NCI-H128 (cell line): ENCODE results near the gene LEMD2.

Experiments
- DNase-seq: peaks from one replicate; lab custom pipeline; 2025; ENCODE audit not compliant: unreplicated experiment; lab: John Stamatoyannopoulos, UW

The LEMD2 gene

GRCh38 chr6:33757906-33758305 lies 31.0 kb downstream of the LEMD2 start:
- no peak for DNase-seq

- DNase-seq: no peak
These were observed 31.8 kb downstream of the LEMD2 start for GRCh38 chr6:33757113-33757512.

GRCh38 chr6:33756211-33756954 lies 32.5 kb downstream of the LEMD2 start:
- DNase-seq: no peak

DNA sequence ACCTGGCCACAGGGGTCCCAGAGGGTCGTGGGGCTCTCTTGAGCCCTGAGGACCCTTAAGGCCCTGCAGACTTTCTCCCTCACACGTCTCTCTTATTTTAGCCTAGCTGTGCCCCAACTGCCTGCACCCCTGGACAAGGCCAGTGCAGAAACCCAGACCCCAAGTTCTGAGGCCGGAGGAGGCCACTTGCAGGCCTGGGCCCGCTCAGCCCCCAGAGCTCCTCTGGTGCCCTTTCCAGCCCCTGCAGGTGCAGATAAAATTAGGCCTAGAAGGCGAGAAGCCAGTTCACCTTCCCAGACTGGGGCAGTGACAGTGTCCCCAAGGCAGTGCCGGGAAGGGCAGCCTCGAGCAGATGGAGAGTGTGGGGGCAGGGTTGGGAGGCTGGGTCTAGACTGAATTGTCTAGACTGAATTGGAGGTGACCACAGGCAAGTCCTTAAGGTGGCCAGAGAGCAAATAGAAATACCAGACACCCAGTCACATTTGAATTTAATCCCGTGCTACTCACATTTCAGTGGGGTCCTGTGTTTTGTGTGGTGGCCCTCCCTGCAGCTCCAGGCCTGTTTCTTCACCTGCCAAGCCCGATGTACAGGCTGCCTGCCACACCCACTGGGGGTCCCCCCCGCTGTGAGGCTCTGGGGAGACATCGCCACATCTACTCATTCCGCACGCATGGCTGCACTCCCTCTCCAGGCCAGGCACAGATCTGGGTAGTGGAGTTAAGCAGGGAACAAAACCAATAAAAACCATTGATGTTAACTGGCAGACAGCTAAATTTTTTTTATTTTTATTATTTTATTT lies 33.7 kb downstream of the LEMD2 start:
- peak; percentile 44 for DNase-seq

DNA sequence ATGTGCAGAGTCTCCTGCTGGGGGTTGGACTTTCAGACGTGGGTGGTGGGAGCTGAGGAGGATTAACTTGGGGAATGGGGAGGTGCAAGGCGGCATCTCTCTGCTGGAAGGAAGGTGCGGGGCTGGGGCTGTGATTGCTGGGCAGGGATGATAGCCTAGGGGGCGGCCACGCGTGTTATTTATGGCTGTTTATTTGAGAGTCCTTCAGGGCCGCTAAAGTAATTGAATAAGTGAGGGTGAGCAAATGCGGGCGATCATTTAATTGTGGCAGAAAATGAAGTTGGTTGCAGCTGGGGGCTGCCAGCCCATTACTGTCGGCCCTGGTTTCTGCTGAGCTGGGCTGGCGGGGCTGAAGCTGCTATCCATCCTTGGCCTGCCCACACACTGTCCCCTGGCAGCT lies 34.7 kb downstream of the LEMD2 start:
- DNase-seq: no peak

GRCh38 chr6:33752646-33753015 lies 36.3 kb downstream of the LEMD2 start:
- no peak for DNase-seq

DNA sequence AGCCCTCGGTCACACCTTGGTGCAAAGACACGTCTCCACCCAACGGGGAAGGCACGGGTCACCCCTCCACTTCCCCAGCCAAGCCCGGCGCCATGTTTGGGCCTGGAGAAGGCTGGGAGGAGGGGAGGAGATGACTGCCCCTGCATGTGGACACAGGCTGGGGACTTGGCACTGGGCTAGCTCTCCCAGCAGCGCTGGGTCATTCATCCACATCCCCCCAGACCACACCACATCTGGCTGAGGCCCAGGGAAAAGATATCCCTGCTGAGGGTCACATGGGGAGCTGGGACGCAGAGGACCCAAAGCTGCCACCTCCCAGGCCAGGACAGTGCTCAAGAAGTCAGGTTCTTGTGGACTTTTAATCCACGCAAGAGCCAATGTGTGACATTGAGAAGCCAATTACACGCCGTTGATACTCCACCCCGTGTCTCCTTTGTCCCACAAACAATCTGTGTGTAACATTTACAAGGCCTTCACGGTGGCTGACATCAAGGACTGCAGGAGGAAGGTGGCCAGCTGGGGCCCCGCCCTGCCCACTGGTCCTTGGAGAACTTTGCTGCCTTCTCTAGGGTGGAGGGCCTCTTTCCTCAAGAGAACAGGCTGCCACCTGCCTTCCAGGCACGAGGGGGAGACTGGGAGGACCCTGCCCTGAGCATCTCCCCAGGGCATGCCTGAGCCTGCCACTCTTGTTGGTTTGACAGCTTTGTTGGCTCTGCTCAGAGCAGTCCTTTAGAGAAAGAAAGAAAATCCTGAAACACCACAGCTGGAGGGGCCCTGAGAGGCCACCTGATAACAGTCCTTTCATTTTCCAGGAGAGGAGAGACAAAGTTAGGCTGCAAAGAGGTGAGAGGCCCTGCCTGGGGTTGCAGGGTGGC lies 36.9 kb downstream of the LEMD2 start:
- peak; percentile 58 for DNase-seq

- no peak for DNase-seq
These were observed 38.5 kb downstream of the LEMD2 start for GRCh38 chr6:33750244-33750991.

- DNase-seq: no peak
These were observed 39.5 kb downstream of the LEMD2 start for GRCh38 chr6:33749401-33749800.

GRCh38 chr6:33748841-33749240 lies 40.1 kb downstream of the LEMD2 start:
- DNase-seq: no peak

DNA sequence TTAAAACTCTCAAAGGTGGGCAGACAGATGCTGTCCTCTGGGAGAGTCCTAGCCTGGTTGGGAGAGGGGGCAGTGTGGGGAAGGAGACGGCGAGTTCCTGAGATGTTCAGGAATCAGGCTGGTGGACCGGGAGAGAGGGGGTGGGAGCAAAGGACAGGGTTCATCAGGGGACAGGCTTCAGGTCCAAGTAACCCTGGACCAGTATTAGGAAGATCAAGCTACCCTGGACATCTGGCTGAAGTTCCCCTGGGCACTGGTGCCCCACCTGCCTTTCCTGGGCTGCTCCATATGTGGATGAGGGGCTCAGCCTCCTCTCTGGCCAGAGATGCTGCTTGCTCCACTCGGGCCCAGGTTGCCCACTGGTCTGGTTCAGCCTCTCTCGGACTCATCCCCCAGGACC lies 41.1 kb downstream of the LEMD2 start:
- no peak for DNase-seq

- no peak for DNase-seq
These were observed 42.3 kb downstream of the LEMD2 start, which contains the start of gene IP6K3 for GRCh38 chr6:33746651-33747100. Gene IP6K3, minus strand, starts transcription at chr6:33746905. Its CDS starts 11,429 bp downstream, at chr6:33735476.

GRCh38 chr6:33746036-33746600 lies 42.8 kb downstream of the LEMD2 start:
- no peak for DNase-seq

- DNase-seq: no peak
These were observed 43.4 kb downstream of the LEMD2 start for GRCh38 chr6:33745548-33745947.

GRCh38 chr6:33744895-33745546 lies 43.9 kb downstream of the LEMD2 start:
- no peak for DNase-seq

- peak; percentile 58 for DNase-seq
These were observed 44.7 kb downstream of the LEMD2 start for GRCh38 chr6:33744001-33744848.

DNA sequence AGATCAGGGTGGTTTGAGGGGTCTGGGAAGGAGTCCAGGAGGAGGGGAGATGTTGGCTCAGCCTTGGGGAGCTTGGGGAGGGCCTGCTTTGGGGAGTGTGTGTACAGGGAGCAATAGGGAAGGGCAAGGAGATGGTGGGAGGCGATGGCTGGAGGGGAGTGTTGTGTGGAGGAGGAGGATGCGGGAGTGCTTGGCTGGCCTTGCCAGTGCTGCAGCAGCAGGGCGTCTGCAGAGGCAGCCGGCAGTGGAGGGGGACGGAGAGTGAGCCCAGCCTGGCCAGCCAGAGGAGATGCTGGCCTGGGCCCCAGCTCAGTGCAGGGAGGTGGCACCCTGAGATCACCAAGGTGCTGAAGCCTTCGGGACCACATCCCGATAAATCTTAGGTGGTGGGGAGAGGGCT lies 46.1 kb downstream of the LEMD2 start:
- no peak for DNase-seq

- DNase-seq: no peak
These were observed 46.8 kb downstream of the LEMD2 start for GRCh38 chr6:33742092-33742491.

- DNase-seq: no peak
These were observed 48.1 kb downstream of the LEMD2 start for GRCh38 chr6:33740794-33741193.
